Natural killer cell (primary cell): ENCODE results near the gene FARP1. TPM values are rescaled to one million over a fixed set of nuclear protein-coding genes. Genes with fewer than 3 reads are reported as not detected.

ENCODE experiments used
- ATAC-seq, 3 donors: fragments of 150-1000 bp in 2 of 3; fragments of 200-7000 bp in 1 of 3; cut with Tn5 transposase; 1 replicate in 1 of 3; 2 replicates in 2 of 3; pipeline ENCODE4 v1.10.0; 2021; ENCODE audit warnings: mild to moderate bottlenecking in 2 of 3, moderate library complexity in 2 of 3
- DNase-seq, 2 donors: peaks; one replicate each; pipeline versions ENCODE4 v3.0.0 to v3.0.0-alpha.2; 2013 to 2021; ENCODE audit warnings: mixed read lengths in 1 of 2
- H3K27ac ChIP-seq: one replicate; pipeline ENCODE4 v1.5.1; 2013; ENCODE audit warnings: mild to moderate bottlenecking, low read length
- H3K27me3 ChIP-seq: one replicate; pipeline ENCODE4 v1.6.1; 2013; ENCODE audit warnings: low read length; ENCODE audit not compliant: control insufficient read depth, insufficient read depth
- H3K36me3 ChIP-seq: one replicate; pipeline ENCODE4 v1.6.1; 2013; ENCODE audit warnings: low read length; ENCODE audit not compliant: control insufficient read depth, insufficient read depth
- H3K4me1 ChIP-seq: one replicate; pipeline ENCODE4 v1.6.1; 2013; ENCODE audit warnings: low read length; ENCODE audit not compliant: control insufficient read depth, insufficient read depth
- H3K4me3 ChIP-seq: one replicate; pipeline ENCODE4 v1.5.1; 2013; ENCODE audit warnings: low read length
- H3K9me3 ChIP-seq: one replicate; pipeline ENCODE4 v1.6.1; 2013; ENCODE audit warnings: low read length; ENCODE audit not compliant: control insufficient read depth, insufficient read depth
- H3K27ac Mint-ChIP-seq, 2 donors: one replicate each; pipeline ENCODE4 v1.8.0; 2022; ENCODE audit warnings: mild to moderate bottlenecking in 2 of 2, mixed read lengths in 2 of 2, moderate library complexity in 1 of 2
- H3K27me3 Mint-ChIP-seq, 2 donors: one replicate each; pipeline ENCODE4 v1.8.0; 2022; ENCODE audit warnings: low read depth in 2 of 2, mixed read lengths in 2 of 2
- H3K36me3 Mint-ChIP-seq: one replicate; pipeline ENCODE4 v1.8.0; 2022; ENCODE audit warnings: mixed read lengths
- H3K4me1 Mint-ChIP-seq, 2 donors: one replicate each; pipeline ENCODE4 v1.8.0; 2022; ENCODE audit warnings: mixed read lengths in 2 of 2
- H3K4me3 Mint-ChIP-seq: one replicate; pipeline ENCODE4 v1.8.0; 2022; ENCODE audit warnings: mild to moderate bottlenecking, moderate library complexity, mixed read lengths
- H3K9me3 Mint-ChIP-seq, 2 donors: one replicate each; pipeline ENCODE4 v1.8.0; 2022; ENCODE audit warnings: mixed read lengths in 2 of 2
- CTCF ChIP-seq: fragments of 200-600 bp; IDR thresholded peaks from one replicate; pipeline ENCODE4 v1.8.0; 2022; ENCODE audit warnings: antibody characterized with exemption
- WGBS: methylation state at CpG from one replicate; pipeline ENCODE4 v1.1.7; 2013; ENCODE audit warnings: missing lambda C conversion rate; ENCODE audit not compliant: insufficient coverage; 5-methylcytosine and 5-hydroxymethylcytosine counted together
- intact Hi-C: fragments of 100-400 bp; cut with micrococcal nuclease; formaldehyde crosslinking; loops from one replicate; pipeline ENCODE4 v1.14.2; 2022
- total RNA-seq, 4 donors: library from RNA; stranded (reverse); fragments of 120-200 nt in 1 of 4; gene quantifications; one replicate each; pipeline versions ENCODE4 v1.2.3 to v1.2.4, GENCODE V29; 2013 to 2022

FARP1 gene
- total RNA-seq, 3 donors from 2014 or later (not counting 1 experiment from before 2014, with no cell fraction given): 0.71 to 1.2 (median 1.1) TPM

- Mint-ChIP-seq H3K27me3 (no peaks in the 10 kb centered on the region), H3K27ac (no peak overlapping the region), H3K4me3 (no peak overlapping the region), H3K4me1 (no peaks in the 10 kb centered on the region), H3K9me3 (no peaks in the 10 kb centered on the region), H3K36me3 (no peaks in the 10 kb centered on the region)
- H3K4me1 ChIP-seq: no peaks in the 10 kb centered on the region
- no peak overlapping the region for H3K27ac ChIP-seq
- intact Hi-C loops: no loop called here
- DNase-seq: no peak
- TF ChIP-seq CTCF: no peak
- H3K27me3 ChIP-seq: no peaks in the 10 kb centered on the region
- H3K9me3 ChIP-seq: no peaks in the 10 kb centered on the region
- no peaks in the 10 kb centered on the region for H3K36me3 ChIP-seq
- H3K4me3 ChIP-seq: no peak overlapping the region
- WGBS: 92% methylated on average over 37 of the region's 37 CpGs
- no peak for ATAC-seq
These were observed 252.1 kb downstream of the FARP1 start for GRCh38 chr13:98394820-98395510.

GRCh38 chr13:98396071-98396710, 253.3 kb downstream of the FARP1 start:
- Mint-ChIP-seq H3K4me1 (no peaks in the 10 kb centered on the region), H3K4me3 (no peak overlapping the region), H3K27me3 (no peaks in the 10 kb centered on the region), H3K9me3 (no peaks in the 10 kb centered on the region), H3K36me3 (no peaks in the 10 kb centered on the region), H3K27ac (no peak overlapping the region)
- ATAC-seq (no peak), DNase-seq (no peak)
- H3K9me3 ChIP-seq: no peaks in the 10 kb centered on the region
- intact Hi-C loops: no loop called here
- no peaks in the 10 kb centered on the region for H3K36me3 ChIP-seq
- no peak overlapping the region for H3K4me3 ChIP-seq
- H3K4me1 ChIP-seq: no peaks in the 10 kb centered on the region
- 90% methylated on average over 16 of the region's 16 CpGs for WGBS
- TF ChIP-seq CTCF: no peak
- H3K27me3 ChIP-seq: no peaks in the 10 kb centered on the region
- no peak overlapping the region for H3K27ac ChIP-seq

GRCh38 chr13:98397221-98397620, 254.3 kb downstream of the FARP1 start:
- Mint-ChIP-seq H3K4me3 (no peak overlapping the region), H3K36me3 (no peaks in the 10 kb centered on the region), H3K27ac (no peak overlapping the region), H3K9me3 (no peaks in the 10 kb centered on the region), H3K27me3 (peaks cover 0 to 3% of the 10 kb centered on the region in 2 donors), H3K4me1 (no peaks in the 10 kb centered on the region)
- Histone ChIP-seq H3K36me3 (no peaks in the 10 kb centered on the region), H3K27ac (no peak overlapping the region), H3K27me3 (no peaks in the 10 kb centered on the region), H3K4me1 (no peaks in the 10 kb centered on the region), H3K4me3 (no peak overlapping the region), H3K9me3 (no peaks in the 10 kb centered on the region)
- intact Hi-C loops: no loop called here
- DNase-seq (no peak), ATAC-seq (no peak)
- 100% methylated on average over 1 of the region's 1 CpG for WGBS
- TF ChIP-seq CTCF: no peak
